KMS-11 (cell line): Measurements from ENCODE around the gene STK33.

Experiments used
- H2AFZ ChIP-seq: fragments of 200-600 bp; sonication (generic); 2 replicates; pipeline ENCODE4 v1.6.1; 2016; ENCODE audit warnings: antibody characterized with exemption, mixed run types, low read depth
- H3K27ac ChIP-seq: fragments of 200-600 bp; sonication (generic); 2 replicates; pipeline ENCODE4 v1.6.1; 2016; ENCODE audit warnings: mild to moderate bottlenecking, mixed run types
- H3K27me3 ChIP-seq: fragments of 200-600 bp; sonication (generic); 2 replicates; pipeline ENCODE4 v1.6.1; 2017; ENCODE audit warnings: mild to moderate bottlenecking, low read depth, mixed run types, moderate library complexity; ENCODE audit not compliant: insufficient read depth
- H3K36me3 ChIP-seq: fragments of 200-600 bp; sonication (generic); 2 replicates; pipeline ENCODE4 v1.6.1; 2017; ENCODE audit warnings: mild to moderate bottlenecking, mixed run types; ENCODE audit not compliant: insufficient read depth
- H3K4me1 ChIP-seq: fragments of 200-600 bp; sonication (generic); 2 replicates; pipeline ENCODE4 v1.6.1; 2016; ENCODE audit warnings: mild to moderate bottlenecking, low read depth, mixed run types; ENCODE audit not compliant: poor library complexity, severe bottlenecking
- H3K4me2 ChIP-seq: fragments of 200-600 bp; sonication (generic); 2 replicates; pipeline ENCODE4 v1.7.0; 2016; ENCODE audit warnings: mild to moderate bottlenecking, mixed run types
- H3K4me3 ChIP-seq: fragments of 200-600 bp; sonication (generic); IDR thresholded peaks from 2 replicates; pipeline ENCODE4 v1.6.1; 2017; ENCODE audit warnings: low read depth, low read length, mixed read lengths; ENCODE audit not compliant: insufficient read depth
- H3K79me2 ChIP-seq: fragments of 200-600 bp; sonication (generic); 2 replicates; pipeline ENCODE4 v1.6.1; 2016; ENCODE audit warnings: low read depth, mixed run types; ENCODE audit not compliant: insufficient read depth
- H3K9ac ChIP-seq: fragments of 200-600 bp; sonication (generic); 2 replicates; pipeline ENCODE4 v1.6.1; 2016; ENCODE audit warnings: mild to moderate bottlenecking, mixed run types
- H4K20me1 ChIP-seq: fragments of 200-600 bp; sonication (generic); 2 replicates; pipeline ENCODE4 v1.6.1; 2016; ENCODE audit warnings: mild to moderate bottlenecking, mixed run types; ENCODE audit not compliant: insufficient read depth
- TF ChIP-seq, protein P1 (sequence below): fragments of 200-600 bp; sonication (generic); conservative IDR thresholded peaks from 2 replicates; pipeline ENCODE4 v1.6.1; 2017; ENCODE audit warnings: low read depth, mild to moderate bottlenecking, antibody characterized with exemption, low read length, moderate library complexity, mixed read lengths

Gene STK33

DNA sequence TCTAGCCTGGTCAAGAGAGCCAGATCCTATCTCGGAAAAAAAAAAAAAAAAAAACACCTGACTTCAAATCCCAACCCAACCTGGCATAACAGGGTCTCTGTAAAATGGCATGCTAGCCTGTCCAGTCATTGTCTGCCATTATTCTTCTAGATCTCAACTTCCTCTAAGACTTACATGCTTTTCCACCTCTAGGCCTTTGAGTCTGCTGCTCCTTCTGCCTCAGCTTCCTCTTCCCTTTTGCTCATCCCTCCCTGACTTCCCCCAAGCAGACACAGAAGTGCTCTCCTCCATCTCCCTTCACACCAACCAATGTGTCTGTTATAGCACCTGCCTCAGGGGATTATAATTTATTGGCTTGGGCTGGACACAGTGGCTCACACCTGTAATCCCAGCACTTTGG is 7.8 kb downstream of the STK33 start:
- TF ChIP-seq, protein P1, sequence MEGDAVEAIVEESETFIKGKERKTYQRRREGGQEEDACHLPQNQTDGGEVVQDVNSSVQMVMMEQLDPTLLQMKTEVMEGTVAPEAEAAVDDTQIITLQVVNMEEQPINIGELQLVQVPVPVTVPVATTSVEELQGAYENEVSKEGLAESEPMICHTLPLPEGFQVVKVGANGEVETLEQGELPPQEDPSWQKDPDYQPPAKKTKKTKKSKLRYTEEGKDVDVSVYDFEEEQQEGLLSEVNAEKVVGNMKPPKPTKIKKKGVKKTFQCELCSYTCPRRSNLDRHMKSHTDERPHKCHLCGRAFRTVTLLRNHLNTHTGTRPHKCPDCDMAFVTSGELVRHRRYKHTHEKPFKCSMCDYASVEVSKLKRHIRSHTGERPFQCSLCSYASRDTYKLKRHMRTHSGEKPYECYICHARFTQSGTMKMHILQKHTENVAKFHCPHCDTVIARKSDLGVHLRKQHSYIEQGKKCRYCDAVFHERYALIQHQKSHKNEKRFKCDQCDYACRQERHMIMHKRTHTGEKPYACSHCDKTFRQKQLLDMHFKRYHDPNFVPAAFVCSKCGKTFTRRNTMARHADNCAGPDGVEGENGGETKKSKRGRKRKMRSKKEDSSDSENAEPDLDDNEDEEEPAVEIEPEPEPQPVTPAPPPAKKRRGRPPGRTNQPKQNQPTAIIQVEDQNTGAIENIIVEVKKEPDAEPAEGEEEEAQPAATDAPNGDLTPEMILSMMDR, result no peak
- Histone ChIP-seq H3K27ac (no peak overlapping the region), H3K27me3 (no peaks in the 10 kb centered on the region), H3K4me1 (peaks cover 16% of the 10 kb centered on the region), H2AFZ (no peak overlapping the region), H3K9ac (no peak overlapping the region), H3K36me3 (no peaks in the 10 kb centered on the region), H4K20me1 (no peaks in the 10 kb centered on the region), H3K4me3 (no peak overlapping the region), H3K79me2 (peaks cover 3% of the 10 kb centered on the region; the same call in 1 of the 2 replicates), H3K4me2 (no peak overlapping the region)

DNA sequence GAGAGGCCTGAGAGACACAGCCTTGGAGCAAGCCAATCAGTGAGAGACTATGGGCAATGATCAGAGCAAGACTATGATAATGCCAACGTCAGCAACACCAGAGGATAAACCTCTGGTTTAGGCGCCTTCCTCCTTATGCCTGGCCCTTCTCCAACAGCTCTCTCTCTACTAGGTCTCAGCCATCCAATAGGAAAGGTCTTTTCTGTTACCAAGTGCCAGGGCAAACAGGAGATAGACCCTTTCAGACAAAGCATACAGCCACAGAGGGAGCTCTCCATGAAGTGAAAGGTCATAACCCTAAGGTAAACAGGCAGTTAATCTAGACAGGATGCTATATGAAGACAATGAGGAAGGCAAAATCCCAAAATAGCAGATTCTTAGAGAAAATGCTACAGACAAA is 9.5 kb downstream of the STK33 start:
- Histone ChIP-seq H3K4me3 (no peak overlapping the region), H2AFZ (no peak overlapping the region), H3K9ac (no peak overlapping the region), H3K4me1 (peaks cover 16% of the 10 kb centered on the region), H4K20me1 (no peaks in the 10 kb centered on the region), H3K4me2 (no peak overlapping the region; the same call in 1 of the 2 replicates), H3K36me3 (no peaks in the 10 kb centered on the region), H3K79me2 (peaks cover 5% of the 10 kb centered on the region; the same call in 1 of the 2 replicates), H3K27ac (no peak overlapping the region; the same call in 1 of the 2 replicates), H3K27me3 (no peaks in the 10 kb centered on the region)
- TF ChIP-seq, protein P1, result no peak

DNA sequence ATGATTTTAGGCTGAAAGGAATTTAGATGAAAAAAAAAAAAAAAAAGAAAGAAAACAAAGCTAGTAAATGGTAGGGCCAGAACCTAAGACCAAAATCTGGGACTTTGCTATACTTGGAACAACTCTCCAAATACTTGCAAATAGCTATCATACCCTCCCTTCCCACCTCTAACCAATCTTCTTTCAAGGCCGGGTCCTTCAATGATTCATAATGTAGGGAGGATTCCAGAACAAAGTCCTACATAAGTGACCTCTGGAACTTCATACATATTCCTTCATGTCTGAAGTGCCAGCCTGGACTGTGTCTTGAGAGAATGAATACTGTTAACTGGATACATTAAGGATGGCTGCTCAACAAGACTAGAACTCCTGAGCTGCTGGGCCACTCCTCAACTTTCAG is 9.9 kb downstream of the STK33 start:
- H2AFZ ChIP-seq, result no peak overlapping the region
- no peaks in the 10 kb centered on the region for H3K27me3 ChIP-seq
- H3K4me1 ChIP-seq, result peaks cover 16% of the 10 kb centered on the region
- peaks cover 5% of the 10 kb centered on the region; the same call in 1 of the 2 replicates for H3K79me2 ChIP-seq
- TF ChIP-seq, protein P1, result no peak
- no peak overlapping the region; the same call in 1 of the 2 replicates for H3K27ac ChIP-seq
- no peaks in the 10 kb centered on the region for H4K20me1 ChIP-seq
- no peaks in the 10 kb centered on the region for H3K36me3 ChIP-seq
- no peak overlapping the region for H3K9ac ChIP-seq
- H3K4me2 ChIP-seq, result no peak overlapping the region; the same call in 1 of the 2 replicates
- H3K4me3 ChIP-seq, result no peak overlapping the region

DNA sequence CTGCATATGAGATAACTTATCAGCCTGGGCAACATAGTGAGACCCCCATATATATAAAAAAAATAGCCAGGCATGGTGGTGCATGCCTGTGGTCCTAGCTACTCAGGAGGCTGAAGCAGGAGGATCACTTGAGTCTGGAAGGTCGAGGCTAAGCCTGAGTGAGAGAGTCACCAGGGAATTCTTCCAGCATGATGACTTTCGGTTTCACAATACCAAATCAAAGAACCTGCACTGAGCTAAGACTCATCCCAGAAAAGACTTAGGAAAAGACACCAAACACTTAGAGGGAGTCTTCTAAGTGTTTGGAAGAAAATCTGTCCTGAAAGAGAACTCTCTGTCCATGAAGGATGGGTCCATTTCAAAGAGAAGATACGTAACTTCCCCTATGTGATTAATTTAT is 12.7 kb downstream of the STK33 start:
- H3K9ac ChIP-seq, result no peak overlapping the region
- H3K79me2 ChIP-seq, result peaks cover 5% of the 10 kb centered on the region; the same call in 1 of the 2 replicates
- H3K4me3 ChIP-seq, result no peak overlapping the region
- H3K36me3 ChIP-seq, result no peaks in the 10 kb centered on the region
- no peaks in the 10 kb centered on the region for H4K20me1 ChIP-seq
- TF ChIP-seq, protein P1, result no peak
- no peak overlapping the region for H2AFZ ChIP-seq
- no peak overlapping the region for H3K4me2 ChIP-seq
- H3K27me3 ChIP-seq, result no peaks in the 10 kb centered on the region
- H3K4me1 ChIP-seq, result peaks cover 11% of the 10 kb centered on the region
- no peak overlapping the region for H3K27ac ChIP-seq
